Mesothelial cell of epicardium (in vitro differentiated cells): ENCODE results near the gene KLF11. TPM values are rescaled to one million over a fixed set of nuclear protein-coding genes. Genes with fewer than 3 reads are reported as not detected.

Experiments
- DNase-seq, 2 experiments: peaks; one replicate each; pipeline ENCODE4 v3.0.0; 2021; ENCODE audit warnings: low spot score in 2 of 2; ENCODE audit not compliant: unreplicated experiment in 2 of 2
- H3K27ac Mint-ChIP-seq: 2 replicates; pipeline ENCODE4 v1.8.0; 2021; ENCODE audit warnings: mixed read lengths
- H3K27me3 Mint-ChIP-seq: 2 replicates; pipeline ENCODE4 v1.8.0; 2021; ENCODE audit warnings: low read depth, mixed read lengths
- H3K36me3 Mint-ChIP-seq: 2 replicates; pipeline ENCODE4 v1.8.0; 2021; ENCODE audit warnings: mixed read lengths
- H3K4me1 Mint-ChIP-seq: 2 replicates; pipeline ENCODE4 v1.8.0; 2021; ENCODE audit warnings: mixed read lengths
- H3K4me3 Mint-ChIP-seq: 2 replicates; pipeline ENCODE4 v1.8.0; 2021; ENCODE audit warnings: mild to moderate bottlenecking, moderate library complexity, mixed read lengths
- H3K9me3 Mint-ChIP-seq: 2 replicates; pipeline ENCODE4 v1.8.0; 2021; ENCODE audit warnings: mixed read lengths
- total RNA-seq: library from RNA; stranded (reverse); gene quantifications from 3 replicates; pipeline ENCODE4 v1.2.1, GENCODE V29; 2021
- TF ChIP-seq, protein P1 (sequence below): fragments of 200-600 bp; sonication (generic); IDR thresholded peaks from one replicate; pipeline ENCODE4 v1.5.0; 2021; ENCODE audit warnings: antibody characterized with exemption; ENCODE audit not compliant: unreplicated experiment

The KLF11 gene
- total RNA-seq, 1 donor from 2014 or later: 15.8 TPM

DNA sequence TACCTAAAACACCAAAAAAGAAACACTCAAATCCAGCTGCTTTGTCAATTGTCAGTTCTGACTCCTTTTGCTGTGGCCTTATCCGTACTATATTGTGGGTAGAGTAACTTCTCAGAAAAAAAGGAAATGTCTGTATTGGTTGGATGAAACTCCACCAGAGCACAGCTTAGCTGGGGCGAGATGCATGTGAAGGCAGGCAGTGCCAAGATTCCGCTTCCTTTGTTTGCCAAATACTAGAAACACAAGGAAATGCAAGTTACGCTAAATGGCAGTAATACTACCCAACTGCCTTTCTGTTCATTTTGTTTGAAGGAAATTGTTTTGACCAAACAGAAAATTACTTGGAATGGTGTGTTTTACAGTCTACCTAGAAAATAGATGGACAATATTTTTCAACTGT is 10.0 kb downstream of the KLF11 start:
- TF ChIP-seq, protein P1, sequence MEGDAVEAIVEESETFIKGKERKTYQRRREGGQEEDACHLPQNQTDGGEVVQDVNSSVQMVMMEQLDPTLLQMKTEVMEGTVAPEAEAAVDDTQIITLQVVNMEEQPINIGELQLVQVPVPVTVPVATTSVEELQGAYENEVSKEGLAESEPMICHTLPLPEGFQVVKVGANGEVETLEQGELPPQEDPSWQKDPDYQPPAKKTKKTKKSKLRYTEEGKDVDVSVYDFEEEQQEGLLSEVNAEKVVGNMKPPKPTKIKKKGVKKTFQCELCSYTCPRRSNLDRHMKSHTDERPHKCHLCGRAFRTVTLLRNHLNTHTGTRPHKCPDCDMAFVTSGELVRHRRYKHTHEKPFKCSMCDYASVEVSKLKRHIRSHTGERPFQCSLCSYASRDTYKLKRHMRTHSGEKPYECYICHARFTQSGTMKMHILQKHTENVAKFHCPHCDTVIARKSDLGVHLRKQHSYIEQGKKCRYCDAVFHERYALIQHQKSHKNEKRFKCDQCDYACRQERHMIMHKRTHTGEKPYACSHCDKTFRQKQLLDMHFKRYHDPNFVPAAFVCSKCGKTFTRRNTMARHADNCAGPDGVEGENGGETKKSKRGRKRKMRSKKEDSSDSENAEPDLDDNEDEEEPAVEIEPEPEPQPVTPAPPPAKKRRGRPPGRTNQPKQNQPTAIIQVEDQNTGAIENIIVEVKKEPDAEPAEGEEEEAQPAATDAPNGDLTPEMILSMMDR: no peak
- Mint-ChIP-seq H3K27me3 (no peaks in the 10 kb centered on the region), H3K36me3 (peaks cover 28% of the 10 kb centered on the region), H3K9me3 (no peaks in the 10 kb centered on the region), H3K4me3 (no peak overlapping the region), H3K4me1 (peaks cover 22% of the 10 kb centered on the region), H3K27ac (no peak overlapping the region)
- DNase-seq: no peak

DNA sequence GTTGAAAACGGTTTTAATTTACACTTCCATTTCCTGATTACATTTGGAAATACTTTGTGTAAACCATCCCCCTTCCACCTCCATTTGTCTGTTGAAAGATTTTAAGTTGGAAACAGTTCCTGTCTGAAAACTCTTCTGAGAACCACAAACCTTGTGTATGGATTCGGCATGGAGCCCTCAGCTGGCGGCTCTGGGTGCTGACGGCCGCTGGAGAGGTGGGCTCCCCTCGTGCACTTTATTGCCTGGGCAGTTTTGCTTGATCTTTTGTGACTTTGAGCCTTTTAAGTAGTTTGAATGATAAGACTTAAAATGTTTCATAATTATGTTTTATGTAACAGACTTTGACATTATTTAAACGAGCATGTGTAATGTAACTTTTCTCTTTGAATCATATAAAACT is 11.1 kb downstream of the KLF11 start:
- Mint-ChIP-seq H3K27me3 (no peaks in the 10 kb centered on the region), H3K36me3 (peaks cover 27% of the 10 kb centered on the region), H3K4me3 (no peak overlapping the region), H3K9me3 (no peaks in the 10 kb centered on the region), H3K4me1 (peaks cover 21% of the 10 kb centered on the region), H3K27ac (no peak overlapping the region)
- TF ChIP-seq, protein P1: no peak
- no peak for DNase-seq

DNA sequence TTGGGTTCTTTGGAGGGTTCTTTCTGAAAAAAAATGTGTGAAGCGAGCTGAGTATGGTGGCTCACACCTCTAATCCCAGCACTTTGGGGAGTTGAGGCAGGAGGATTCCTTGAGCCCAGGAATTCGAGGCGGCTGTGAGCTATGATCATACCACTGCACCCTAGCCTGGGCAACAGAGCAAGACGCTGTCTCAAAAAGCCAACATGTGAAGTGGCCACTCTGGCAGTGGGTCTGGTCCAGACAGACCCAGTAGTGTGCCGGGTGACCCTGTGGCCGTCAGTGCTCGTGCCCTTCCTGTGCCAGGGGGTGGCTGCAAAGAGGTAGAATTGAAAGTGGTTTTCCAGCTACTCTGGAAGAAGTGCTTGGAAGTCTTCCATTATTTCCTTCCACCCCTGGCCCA is 11.6 kb downstream of the KLF11 start:
- Mint-ChIP-seq H3K27me3 (no peaks in the 10 kb centered on the region), H3K27ac (no peak overlapping the region), H3K9me3 (no peaks in the 10 kb centered on the region), H3K36me3 (peaks cover 23% of the 10 kb centered on the region), H3K4me1 (peaks cover 18% of the 10 kb centered on the region), H3K4me3 (no peak overlapping the region)
- DNase-seq: no peak
- TF ChIP-seq, protein P1: no peak

DNA sequence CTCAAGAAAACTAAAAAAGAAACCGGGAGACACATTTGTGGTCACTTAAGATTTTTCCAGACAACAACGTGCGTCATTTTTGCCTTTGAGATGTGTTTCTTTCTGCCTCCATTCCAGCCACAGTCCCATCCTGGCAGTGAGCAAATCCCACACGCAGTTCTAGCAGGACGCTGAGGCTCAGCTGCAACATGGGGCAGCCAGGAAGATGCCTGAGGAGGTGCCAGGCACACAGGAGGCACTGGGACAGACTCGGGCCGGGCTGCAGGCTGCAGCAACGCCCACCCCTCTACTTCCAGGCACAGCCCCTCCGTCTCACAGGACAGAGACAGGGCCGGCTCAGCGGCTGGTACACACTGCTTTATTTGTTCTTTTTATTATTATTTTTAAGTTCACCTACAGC is 13.1 kb downstream of the KLF11 start:
- TF ChIP-seq, protein P1: no peak
- no peaks in the 10 kb centered on the region for H3K9me3 Mint-ChIP-seq
- peaks cover 23% of the 10 kb centered on the region for H3K36me3 Mint-ChIP-seq
- H3K4me3 Mint-ChIP-seq: no peak overlapping the region
- H3K4me1 Mint-ChIP-seq: peaks cover 18% of the 10 kb centered on the region
- H3K27me3 Mint-ChIP-seq: no peaks in the 10 kb centered on the region
- no peak overlapping the region for H3K27ac Mint-ChIP-seq
- no peak for DNase-seq

DNA sequence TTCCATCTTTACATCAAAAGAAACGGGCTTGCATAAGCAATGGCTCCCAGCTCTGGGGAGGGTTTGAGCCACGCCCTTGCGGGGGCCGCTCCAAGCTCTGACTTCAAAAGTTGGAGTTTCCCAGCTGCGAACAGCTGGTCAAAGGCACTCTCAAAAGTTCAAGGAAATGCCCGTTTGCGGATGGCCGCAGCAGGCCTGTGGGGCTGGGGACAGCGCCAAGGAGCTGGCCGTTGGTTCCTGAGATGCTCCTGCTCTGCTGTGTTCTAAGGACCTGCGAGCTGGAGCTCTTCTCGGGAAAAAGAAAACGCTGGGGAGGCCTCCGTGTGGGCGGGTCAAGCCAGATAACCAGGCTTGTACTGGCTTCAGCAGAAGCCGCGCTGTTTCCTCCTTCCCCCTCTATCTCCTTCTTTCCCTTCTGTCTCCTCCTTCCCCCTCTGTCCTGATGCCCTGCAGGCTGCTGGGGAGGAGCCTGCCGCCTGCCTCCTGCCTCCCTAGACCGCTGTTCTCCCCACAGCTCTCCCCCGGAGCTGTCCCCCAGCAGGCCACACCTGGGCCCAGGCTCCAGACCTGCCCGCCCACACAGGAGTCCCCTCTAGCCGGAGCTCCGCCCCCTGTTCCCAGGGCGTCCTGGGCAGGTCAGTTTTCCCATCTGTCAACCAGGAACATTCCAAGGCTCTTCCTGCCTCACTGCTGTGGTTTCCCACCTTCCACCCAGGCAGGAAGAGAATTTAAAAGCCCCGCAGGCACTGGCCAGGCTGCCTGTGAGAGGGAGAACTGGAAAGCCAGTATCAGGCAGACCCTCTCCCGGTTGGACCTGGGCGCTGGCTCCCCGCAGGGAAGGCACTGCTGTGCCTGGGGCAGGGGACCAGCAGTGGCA is 14.1 kb downstream of the KLF11 start:
- H3K9me3 Mint-ChIP-seq: no peaks in the 10 kb centered on the region
- H3K4me3 Mint-ChIP-seq: peak overlapping the region; percentile 64
- H3K27me3 Mint-ChIP-seq: no peaks in the 10 kb centered on the region
- TF ChIP-seq, protein P1: no peak
- peak in 1 of 2 experiments; percentile 68 for DNase-seq
- peak overlapping the region; percentile 92 for H3K27ac Mint-ChIP-seq
- H3K4me1 Mint-ChIP-seq: peaks cover 18% of the 10 kb centered on the region
- H3K36me3 Mint-ChIP-seq: peaks cover 17% of the 10 kb centered on the region
